Measurements from ENCODE around the gene CDX1.

The CDX1 gene

GRCh38 chr5:150166650-150167511 lies at the start of gene CDX1:
Gene CDX1, plus strand, starts transcription at chr5:150166778. Its CDS starts 99 bp downstream, at chr5:150166877.
- no peak for DNase-seq

GRCh38 chr5:150117945-150118560 lies 48.5 kb upstream of the CDX1 start:
- no peak for DNase-seq

GRCh38 chr5:150118561-150119229 lies 47.9 kb upstream of the CDX1 start:
- no peak for DNase-seq

- DNase-seq: no peak
Measured at GRCh38 chr5:150119421-150120061, 47.0 kb upstream of the CDX1 start.

GRCh38 chr5:150120062-150120441 lies 46.5 kb upstream of the CDX1 start:
- no peak for DNase-seq

- no peak for DNase-seq
Measured at GRCh38 chr5:150120617-150121447, 45.7 kb upstream of the CDX1 start.

GRCh38 chr5:150121448-150122157 lies 45.0 kb upstream of the CDX1 start:
- no peak for DNase-seq

- DNase-seq: no peak
Measured at GRCh38 chr5:150122158-150122510, 44.4 kb upstream of the CDX1 start.

- DNase-seq: no peak
Measured at GRCh38 chr5:150122536-150123481, 43.8 kb upstream of the CDX1 start.

- no peak for DNase-seq
Measured at GRCh38 chr5:150123542-150123941, 43.0 kb upstream of the CDX1 start.

- no peak for DNase-seq
Measured at GRCh38 chr5:150124111-150124557, 42.4 kb upstream of the CDX1 start.

- no peak for DNase-seq
Measured at GRCh38 chr5:150124596-150124995, 42.0 kb upstream of the CDX1 start.

GRCh38 chr5:150125334-150125733 lies 41.2 kb upstream of the CDX1 start:
- DNase-seq: no peak

GRCh38 chr5:150126199-150126920 lies 40.2 kb upstream of the CDX1 start:
- DNase-seq: no peak

- DNase-seq: no peak
Measured at GRCh38 chr5:150126921-150127265, 39.7 kb upstream of the CDX1 start.

GRCh38 chr5:150129454-150129812 lies 37.1 kb upstream of the CDX1 start:
- DNase-seq: no peak

- peak; percentile 90 for DNase-seq
Measured at GRCh38 chr5:150129813-150130492, 36.6 kb upstream of the CDX1 start.

GRCh38 chr5:150130493-150130922 lies 36.1 kb upstream of the CDX1 start:
- no peak for DNase-seq

- no peak for DNase-seq
Measured at GRCh38 chr5:150131461-150131860, 35.1 kb upstream of the CDX1 start.
